Endothelial cell of umbilical vein (primary cell): ENCODE data around the gene TNIP1. TPM values are rescaled to one million over a fixed set of nuclear protein-coding genes. Genes with fewer than 3 reads are reported as not detected.

Experiments used
- BruUV-seq: library from RNA; stranded (reverse); fragments of 400-500 nt; replicated peaks from 2 replicates; lab custom pipeline; 2021; lab: Mats Ljungman, UMichigan
- CTCF ChIA-PET: fragments of 300-600, 350-600 bp; sonication (Branson Sonifier 250); formaldehyde crosslinking; loops from one replicate; lab custom pipeline; 2021; ENCODE audit warnings: antibody characterized with exemption, inconsistent platforms; lab: Charles Lee
- POLR2A ChIA-PET: fragments of 300-600, 350-600 bp; sonication (Branson Sonifier 250); formaldehyde crosslinking; loops from one replicate; lab custom pipeline; 2021; ENCODE audit warnings: antibody characterized with exemption, inconsistent platforms; lab: Charles Lee
- DNase-seq: peaks from one replicate; pipeline ENCODE4 v3.0.0-alpha.2; 2011; ENCODE audit warnings: low read depth, low spot score
- FAIRE-seq: peaks from 2 replicates; lab custom pipeline; 2011; peaks lifted over from hg19 to GRCh38; lab: Jason Lieb, UNC
- H2AFZ ChIP-seq: 2 replicates; pipeline ENCODE4 v1.6.0; 2012; ENCODE audit warnings: low read depth, low read length, control low read depth, inconsistent platforms
- H3K27ac ChIP-seq: 2 replicates; pipeline ENCODE4 v1.5.1; 2011; ENCODE audit warnings: low read depth, mild to moderate bottlenecking, control low read depth, low read length, moderate library complexity; ENCODE audit not compliant: insufficient read depth
- H3K27me3 ChIP-seq, 2 experiments: 2 replicates each; pipeline versions ENCODE4 v1.6.0 to v1.6.1; 2011; ENCODE audit warnings: low read length in 2 of 2, mixed read lengths in 1 of 2; ENCODE audit not compliant: control insufficient read depth in 2 of 2, insufficient read depth in 2 of 2
- H3K36me3 ChIP-seq, 2 experiments: 2 replicates in 1 of 2; 3 replicates in 1 of 2; pipeline ENCODE4 v1.5.1; 2011; ENCODE audit warnings: low read length in 2 of 2, mild to moderate bottlenecking in 1 of 2, moderate library complexity in 1 of 2; ENCODE audit not compliant: control insufficient read depth in 2 of 2, insufficient read depth in 2 of 2; ENCODE audit errors: extremely low read depth in 1 of 2
- H3K4me1 ChIP-seq: 3 replicates; pipeline ENCODE4 v1.5.1; 2011; ENCODE audit warnings: mild to moderate bottlenecking, low read length; ENCODE audit not compliant: control insufficient read depth, insufficient read depth; ENCODE audit errors: extremely low read depth
- H3K4me2 ChIP-seq: 2 replicates; pipeline ENCODE4 v1.6.1; 2011; ENCODE audit warnings: low read length, control low read depth, mixed read lengths; ENCODE audit not compliant: insufficient read depth
- H3K4me3 ChIP-seq, 3 experiments: fragments of 200-600 bp in 1 of 3; sonication (generic), shearing (Covaris generic) in 1 of 3; replicated peaks in 1 of 3; 2 replicates each; pipeline ENCODE4 v1.5.1; 2011 to 2016; ENCODE audit warnings: control low read depth in 3 of 3, low read length in 3 of 3, mild to moderate bottlenecking in 2 of 3, inconsistent platforms in 1 of 3, low read depth in 1 of 3, moderate library complexity in 1 of 3; ENCODE audit not compliant: insufficient read depth in 1 of 3
- H3K79me2 ChIP-seq: 2 replicates; pipeline ENCODE4 v1.6.0; 2012; ENCODE audit warnings: low read length, inconsistent platforms; ENCODE audit not compliant: control insufficient read depth, insufficient read depth
- H3K9ac ChIP-seq: replicated peaks from 2 replicates; pipeline ENCODE3; 2011; ENCODE audit warnings: low read length, control low read depth; ENCODE audit not compliant: insufficient read depth; ENCODE audit errors: extremely low read depth
- H3K9me1 ChIP-seq: replicated peaks from 3 replicates; pipeline ENCODE4 v1.6.0; 2011; ENCODE audit warnings: mild to moderate bottlenecking, low read length; ENCODE audit not compliant: control insufficient read depth, insufficient read depth; ENCODE audit errors: extremely low read depth
- H3K9me3 ChIP-seq: replicated peaks from 2 replicates; pipeline ENCODE4 v1.5.1; 2012; ENCODE audit warnings: low read length, inconsistent platforms; ENCODE audit not compliant: control insufficient read depth, insufficient read depth
- H4K20me1 ChIP-seq: replicated peaks from 2 replicates; pipeline ENCODE3; 2011; ENCODE audit warnings: mild to moderate bottlenecking, low read length; ENCODE audit not compliant: control insufficient read depth, insufficient read depth; ENCODE audit errors: extremely low read depth
- EZH2 ChIP-seq: IDR thresholded peaks from 2 replicates; pipeline ENCODE4 v1.6.1; 2012; ENCODE audit warnings: borderline replicate concordance, low read depth, mild to moderate bottlenecking, moderate library complexity, low read length, inconsistent platforms; ENCODE audit not compliant: severe bottlenecking
- FOS ChIP-seq: IDR thresholded peaks from 2 replicates; pipeline ENCODE4 v1.6.1; 2011; ENCODE audit warnings: mild to moderate bottlenecking, low read length, moderate library complexity, borderline replicate concordance; ENCODE audit not compliant: insufficient read depth
- GATA2 ChIP-seq: IDR thresholded peaks from 2 replicates; pipeline ENCODE4 v1.7.0; 2011; ENCODE audit warnings: low read depth, mild to moderate bottlenecking, moderate library complexity, mixed read lengths, low read length; ENCODE audit not compliant: insufficient read length, insufficient read depth
- JUN ChIP-seq: IDR thresholded peaks from 2 replicates; pipeline ENCODE4 v1.6.1; 2011; ENCODE audit warnings: borderline replicate concordance, low read depth; ENCODE audit not compliant: insufficient read length, insufficient read depth
- MYC ChIP-seq: IDR thresholded peaks from one replicate; pipeline ENCODE4 v1.6.1; 2011; ENCODE audit warnings: mild to moderate bottlenecking, low read depth, low read length
- POLR2A ChIP-seq: IDR thresholded peaks from 2 replicates; pipeline ENCODE4 v1.6.1; 2012; ENCODE audit warnings: low read depth, mild to moderate bottlenecking, control low read depth, low read length
- POLR2AphosphoS5 ChIP-seq: IDR thresholded peaks from 2 replicates; pipeline ENCODE4 v1.6.1; 2012; ENCODE audit warnings: low read depth, mild to moderate bottlenecking, control low read depth, low read length, moderate library complexity; ENCODE audit not compliant: insufficient read depth
- dilution Hi-C: fragments of 300-500 bp; cut with MboI; formaldehyde crosslinking; loops from one replicate; pipeline ENCODE4 v1.15.0; 2019; ENCODE audit warnings: low sequenced_read_pairs; ENCODE audit not compliant: extremely low pct_ligation_motif_present
- intact Hi-C: fragments of 100-400 bp; cut with micrococcal nuclease; formaldehyde crosslinking; loops from one replicate; pipeline ENCODE4 v1.10.0; 2022
- polyA plus RNA-seq, 4 experiments: library from polyadenylated mRNA; depleted of rRNA in 3 of 4; stranded (reverse) in 3 of 4; unstranded in 1 of 4; fragments of >200 nt; gene quantifications; 2 replicates each; pipeline versions ENCODE4 v1.2.1 to v1.2.3, GENCODE V29; 2011 to 2012; ENCODE audit warnings: missing spikeins in 1 of 4
- total RNA-seq: library from RNA; stranded (reverse); gene quantifications from 2 replicates; pipeline ENCODE4 v1.2.3, GENCODE V29; 2021
- TF ChIP-seq, protein P1 (sequence below): IDR thresholded peaks from 2 replicates; pipeline ENCODE4 v1.6.1; 2011; ENCODE audit not compliant: insufficient read depth, insufficient read length
- TF ChIP-seq, protein P2 (sequence below), 2 donors: IDR thresholded peaks; 1 replicate in 1 of 2; 2 replicates in 1 of 2; pipeline ENCODE4 v1.5.1; 2011; ENCODE audit warnings: low read length in 2 of 2, mild to moderate bottlenecking in 2 of 2, moderate library complexity in 2 of 2, control low read depth in 1 of 2, inconsistent platforms in 1 of 2, low read depth in 1 of 2; ENCODE audit not compliant: insufficient read depth in 1 of 2; ENCODE audit errors: extremely low read depth in 1 of 2

The TNIP1 gene
- total and polyA plus RNA-seq, 2 donors (not counting 3 experiments of a cell fraction or from before 2014, with no cell fraction given): 43.0 to 96.8 TPM

DNA sequence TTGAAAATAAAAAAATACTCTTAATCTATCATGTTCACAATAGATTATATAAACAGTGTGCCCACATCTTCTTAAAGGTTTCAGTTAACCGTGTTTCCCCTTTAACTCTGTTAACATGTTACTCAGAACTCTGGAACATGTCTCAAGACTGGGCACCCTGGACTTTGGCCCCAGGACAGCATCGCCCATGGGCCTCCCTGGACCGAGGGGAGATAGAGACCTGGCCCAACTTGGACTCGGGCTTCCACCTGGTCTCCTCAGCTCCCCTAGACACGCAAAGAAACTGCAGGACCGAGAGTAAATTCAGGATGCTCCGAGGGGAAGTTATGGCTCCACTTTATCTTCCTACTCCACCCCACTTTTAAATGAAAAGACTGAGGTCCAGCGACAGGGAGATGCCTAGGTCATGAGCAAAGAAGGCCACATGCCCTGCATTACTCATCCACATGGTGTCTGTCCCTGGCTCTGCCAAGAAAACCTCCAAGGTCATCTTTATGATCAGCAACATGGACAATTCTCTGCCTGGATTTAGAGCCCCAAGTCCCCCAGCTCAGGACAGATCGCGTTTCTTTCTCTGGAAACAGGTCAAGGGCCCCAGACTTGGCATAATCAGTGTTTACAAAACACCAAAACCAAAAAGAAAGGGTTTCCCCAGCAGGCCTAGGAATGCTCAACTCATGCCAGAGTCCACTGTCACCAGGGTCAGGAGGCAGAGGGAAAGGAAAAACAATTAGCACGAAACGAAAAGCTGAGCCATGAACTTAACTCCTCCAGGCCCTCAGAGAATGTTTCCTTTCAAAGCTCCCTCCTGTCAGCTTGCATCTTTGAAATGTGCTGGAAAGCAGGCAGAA lies 43.0 kb downstream of the TNIP1 start:
- intact Hi-C loops (loop anchor here (1.0 kb wide), 1 partner anchor 14 kb away; no protein-coding TSS in a partner anchor), dilution Hi-C loops (loop anchor here (10.0 kb wide), 1 partner anchor 47 kb away; the partner anchor contains the start of gene TNIP1)
- POLR2A ChIA-PET: no interaction called here
- Histone ChIP-seq H3K9me1 (no peaks in the 10 kb centered on the region), H3K36me3 (peaks cover 14 to 42% of the 10 kb centered on the region in 2 experiments), H3K27ac (peak overlapping the region; percentile 36), H3K27me3 (no peaks in the 10 kb centered on the region), H4K20me1 (no peaks in the 10 kb centered on the region), H3K4me2 (peak overlapping the region; percentile 41), H3K79me2 (no peaks in the 10 kb centered on the region), H3K9ac (no peak overlapping the region), H2AFZ (no peak overlapping the region), H3K9me3 (no peaks in the 10 kb centered on the region), H3K4me1 (peaks cover 21% of the 10 kb centered on the region), H3K4me3 (no peak overlapping the region)
- BruUV-seq: no TSS peak
- peak; percentile 81 for FAIRE-seq
- CTCF ChIA-PET: interaction anchor here (0.7 to 3.7 kb wide), 12 partner anchors 10 to 238 kb away, joined by 3 to 37 read pairs (median 6); no protein-coding TSS in a partner anchor
- TF ChIP-seq POLR2A (no peak), JUN (peak; percentile 4)
- peak; percentile 86 for DNase-seq

DNA sequence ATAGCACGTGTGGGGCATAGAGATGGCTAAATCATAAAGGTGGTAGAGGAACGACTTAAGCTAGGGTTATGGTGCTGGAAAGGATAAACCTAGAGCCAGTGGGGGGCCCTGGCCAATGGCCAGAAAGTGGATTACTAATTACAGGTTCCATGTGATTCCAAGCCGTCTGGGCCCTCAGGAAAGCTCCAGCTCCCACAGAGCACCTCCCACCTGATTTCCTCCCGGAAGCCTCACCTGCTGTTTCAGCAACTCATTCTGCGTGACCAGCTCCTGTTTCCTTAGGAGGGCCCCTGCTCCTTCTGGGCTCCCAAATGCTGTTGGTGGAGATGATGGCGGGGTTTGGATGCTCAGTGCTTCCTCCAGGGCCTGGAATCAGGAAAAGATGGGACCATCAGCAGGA lies 44.3 kb downstream of the TNIP1 start:
- Histone ChIP-seq H3K27me3 (no peaks in the 10 kb centered on the region), H3K36me3 (peaks cover 6 to 40% of the 10 kb centered on the region in 2 experiments), H2AFZ (no peak overlapping the region), H3K79me2 (no peaks in the 10 kb centered on the region), H4K20me1 (no peaks in the 10 kb centered on the region), H3K9me3 (no peaks in the 10 kb centered on the region), H3K9me1 (no peaks in the 10 kb centered on the region), H3K4me3 (no peak overlapping the region), H3K4me1 (peaks cover 21% of the 10 kb centered on the region), H3K4me2 (no peak overlapping the region), H3K9ac (no peak overlapping the region), H3K27ac (no peak overlapping the region)
- CTCF ChIA-PET: interaction anchor here (1.1 to 2.1 kb wide), 4 partner anchors 13 to 90 kb away, joined by 3 to 9 read pairs (median 4); no protein-coding TSS in a partner anchor
- POLR2A ChIA-PET: no interaction called here
- intact Hi-C loops: no loop called here
- BruUV-seq: no TSS peak
- no peak for DNase-seq
- TF ChIP-seq POLR2AphosphoS5 (no peak), POLR2A (no peak), FOS (no peak), JUN (no peak), MYC (no peak), EZH2 (no peak), GATA2 (no peak)
- TF ChIP-seq, protein P1, sequence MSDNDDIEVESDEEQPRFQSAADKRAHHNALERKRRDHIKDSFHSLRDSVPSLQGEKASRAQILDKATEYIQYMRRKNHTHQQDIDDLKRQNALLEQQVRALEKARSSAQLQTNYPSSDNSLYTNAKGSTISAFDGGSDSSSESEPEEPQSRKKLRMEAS: no peak
- TF ChIP-seq, protein P2, sequence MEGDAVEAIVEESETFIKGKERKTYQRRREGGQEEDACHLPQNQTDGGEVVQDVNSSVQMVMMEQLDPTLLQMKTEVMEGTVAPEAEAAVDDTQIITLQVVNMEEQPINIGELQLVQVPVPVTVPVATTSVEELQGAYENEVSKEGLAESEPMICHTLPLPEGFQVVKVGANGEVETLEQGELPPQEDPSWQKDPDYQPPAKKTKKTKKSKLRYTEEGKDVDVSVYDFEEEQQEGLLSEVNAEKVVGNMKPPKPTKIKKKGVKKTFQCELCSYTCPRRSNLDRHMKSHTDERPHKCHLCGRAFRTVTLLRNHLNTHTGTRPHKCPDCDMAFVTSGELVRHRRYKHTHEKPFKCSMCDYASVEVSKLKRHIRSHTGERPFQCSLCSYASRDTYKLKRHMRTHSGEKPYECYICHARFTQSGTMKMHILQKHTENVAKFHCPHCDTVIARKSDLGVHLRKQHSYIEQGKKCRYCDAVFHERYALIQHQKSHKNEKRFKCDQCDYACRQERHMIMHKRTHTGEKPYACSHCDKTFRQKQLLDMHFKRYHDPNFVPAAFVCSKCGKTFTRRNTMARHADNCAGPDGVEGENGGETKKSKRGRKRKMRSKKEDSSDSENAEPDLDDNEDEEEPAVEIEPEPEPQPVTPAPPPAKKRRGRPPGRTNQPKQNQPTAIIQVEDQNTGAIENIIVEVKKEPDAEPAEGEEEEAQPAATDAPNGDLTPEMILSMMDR (IDR thresholded peaks at IDR 0.05; ENCODE audit: extremely low read depth in 1 of 2, insufficient read depth in 1 of 2, low read depth in 1 of 2, low read length in 2 of 2): no peak
- dilution Hi-C loops: loop anchor here (10.0 kb wide), 1 partner anchor 48 kb away; the partner anchor contains the start of gene TNIP1
- no peak for FAIRE-seq
